ENCODE results near the gene MAGI2.

GRCh38 chr7:78386520-78386919, 1066.9 kb downstream of the MAGI2 start:
- no peak for TF ChIP-seq EZH2 (IDR thresholded peaks at IDR 0.05; ENCODE audit: insufficient read depth, poor library complexity, severe bottlenecking)
- no peak for TF ChIP-seq EZH2phosphoT487 (IDR thresholded peaks at IDR 0.05; ENCODE audit: insufficient read depth, low read depth)
